ENCODE data around the gene CHAF1A. TPM values are rescaled to one million over a fixed set of nuclear protein-coding genes. Genes with fewer than 3 reads are reported as not detected.

CHAF1A gene
- total and polyA plus RNA-seq, 7 donors, result 3.6 to 19.1 (median 5.4) TPM

DNA sequence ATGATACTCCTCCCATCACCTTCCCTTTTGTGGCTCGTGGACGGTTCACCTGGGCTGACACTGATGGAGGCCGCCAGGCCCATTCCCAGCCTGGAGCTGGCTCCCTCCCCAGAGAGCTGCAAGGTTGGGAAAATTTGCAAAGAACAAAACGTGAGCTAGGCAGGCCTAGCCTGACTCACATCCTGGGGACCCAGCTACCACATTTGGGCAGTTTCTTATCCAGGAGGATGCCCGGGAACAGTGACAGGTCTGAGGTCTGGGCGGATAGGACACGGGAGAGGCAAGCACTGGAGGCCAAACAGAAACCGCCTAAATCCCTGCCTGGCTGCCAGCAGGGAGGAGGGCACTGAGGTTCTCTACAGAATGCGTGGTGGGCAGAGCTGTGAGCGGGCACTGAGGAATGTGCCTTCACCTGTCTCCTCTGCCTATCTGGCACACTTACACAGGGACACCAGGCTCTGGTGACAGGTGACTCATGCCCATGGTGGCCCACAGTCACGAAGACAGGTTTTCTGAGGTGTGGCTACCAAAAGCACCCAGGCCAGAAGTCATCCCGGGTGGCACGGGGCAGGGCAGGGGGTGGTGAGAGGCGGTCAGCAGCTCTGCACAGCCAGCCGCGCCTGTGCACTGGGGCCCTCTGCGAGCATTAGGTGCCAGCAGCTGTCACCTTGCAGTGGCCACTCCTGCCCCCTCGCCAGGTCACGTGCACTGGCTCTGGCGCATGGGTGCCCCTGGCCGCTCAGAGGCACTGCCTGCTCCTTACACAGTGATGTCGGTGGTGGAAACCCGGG lies 25.3 kb upstream of the CHAF1A start:
- Histone ChIP-seq H3K27ac (peak overlapping the region; percentile 77 to 83 (median 82)), H3K4me3 (no peak overlapping the region), H3K4me1 (peaks cover 0 to 73% (median 68%) of the 10 kb centered on the region in 4 donors), H3K36me3 (no peaks in the 10 kb centered on the region), H3K27me3 (no peaks in the 10 kb centered on the region), H3K9me3 (no peaks in the 10 kb centered on the region)
- peak; percentile 61 for DNase-seq
- 88 to 90% methylated on average over 23 of the region's 23 CpGs for WGBS, 2 donors
- intact Hi-C loops (cut with DNase I), result no loop called here
- TF ChIP-seq, protein P1, sequence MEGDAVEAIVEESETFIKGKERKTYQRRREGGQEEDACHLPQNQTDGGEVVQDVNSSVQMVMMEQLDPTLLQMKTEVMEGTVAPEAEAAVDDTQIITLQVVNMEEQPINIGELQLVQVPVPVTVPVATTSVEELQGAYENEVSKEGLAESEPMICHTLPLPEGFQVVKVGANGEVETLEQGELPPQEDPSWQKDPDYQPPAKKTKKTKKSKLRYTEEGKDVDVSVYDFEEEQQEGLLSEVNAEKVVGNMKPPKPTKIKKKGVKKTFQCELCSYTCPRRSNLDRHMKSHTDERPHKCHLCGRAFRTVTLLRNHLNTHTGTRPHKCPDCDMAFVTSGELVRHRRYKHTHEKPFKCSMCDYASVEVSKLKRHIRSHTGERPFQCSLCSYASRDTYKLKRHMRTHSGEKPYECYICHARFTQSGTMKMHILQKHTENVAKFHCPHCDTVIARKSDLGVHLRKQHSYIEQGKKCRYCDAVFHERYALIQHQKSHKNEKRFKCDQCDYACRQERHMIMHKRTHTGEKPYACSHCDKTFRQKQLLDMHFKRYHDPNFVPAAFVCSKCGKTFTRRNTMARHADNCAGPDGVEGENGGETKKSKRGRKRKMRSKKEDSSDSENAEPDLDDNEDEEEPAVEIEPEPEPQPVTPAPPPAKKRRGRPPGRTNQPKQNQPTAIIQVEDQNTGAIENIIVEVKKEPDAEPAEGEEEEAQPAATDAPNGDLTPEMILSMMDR (IDR thresholded peaks at IDR 0.05), result no peak
- TF ChIP-seq POLR2A (IDR thresholded peaks at IDR 0.05), result no peak
- TF ChIP-seq EP300 (IDR thresholded peaks at IDR 0.05), result no peak
- TF ChIP-seq POLR2AphosphoS5 (IDR thresholded peaks at IDR 0.05), result no peak

DNA sequence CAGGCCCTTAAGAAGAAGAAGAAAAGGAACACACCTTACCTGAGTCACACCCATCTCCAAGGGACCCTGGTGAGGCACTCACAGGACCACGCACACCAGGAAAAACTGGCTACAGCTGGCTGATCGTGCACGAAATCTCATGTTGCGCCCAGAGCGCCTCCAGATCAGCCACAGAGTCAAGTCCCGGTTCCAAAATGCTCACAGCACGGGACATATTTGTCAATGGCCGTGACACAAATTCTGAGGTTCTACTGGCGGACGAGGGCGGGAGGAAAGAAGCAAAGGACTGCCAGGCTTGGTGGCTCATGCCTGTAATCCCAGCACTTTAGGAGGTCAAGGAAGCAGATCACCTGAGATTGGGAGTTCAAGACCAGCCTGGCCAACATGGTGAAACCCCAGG lies 23.6 kb upstream of the CHAF1A start:
- Histone ChIP-seq H3K36me3 (peaks cover 0 to 6% (median 0%) of the 10 kb centered on the region in 4 donors), H3K9me3 (no peaks in the 10 kb centered on the region), H3K4me3 (no peak overlapping the region), H3K27ac (peak overlapping the region in 1 of 4 donors; percentile 60), H3K4me1 (peaks cover 0 to 57% (median 53%) of the 10 kb centered on the region in 4 donors), H3K27me3 (no peaks in the 10 kb centered on the region)
- WGBS, 2 donors, result 83 to 91% methylated on average over 11 of the region's 11 CpGs
- no peak for DNase-seq
- intact Hi-C loops (cut with DNase I), result no loop called here
- TF ChIP-seq EP300 (IDR thresholded peaks at IDR 0.05), result no peak
- no peak for TF ChIP-seq POLR2AphosphoS5 (IDR thresholded peaks at IDR 0.05)
- no peak for TF ChIP-seq POLR2A (IDR thresholded peaks at IDR 0.05)
- TF ChIP-seq, protein P1 (IDR thresholded peaks at IDR 0.05), result no peak

GRCh38 chr19:4379383-4380253 lies 22.8 kb upstream of the CHAF1A start:
- peak; percentile 71 for DNase-seq
- Histone ChIP-seq H3K27me3 (no peaks in the 10 kb centered on the region), H3K4me1 (peaks cover 0 to 49% (median 46%) of the 10 kb centered on the region in 4 donors), H3K4me3 (no peak overlapping the region), H3K36me3 (peaks cover 0 to 6% (median 0%) of the 10 kb centered on the region in 4 donors), H3K27ac (peak overlapping the region in 2 of 4 donors; percentile 9 to 60), H3K9me3 (no peaks in the 10 kb centered on the region)
- WGBS, 2 donors, result 35 to 42% methylated on average over 20 of the region's 20 CpGs
- TF ChIP-seq, protein P1 (IDR thresholded peaks at IDR 0.05), result no peak
- peak in 1 of 4 donors; percentile 26 for TF ChIP-seq POLR2AphosphoS5 (IDR thresholded peaks at IDR 0.05)
- TF ChIP-seq POLR2A (IDR thresholded peaks at IDR 0.05), result no peak
- no peak for TF ChIP-seq EP300 (IDR thresholded peaks at IDR 0.05)
- intact Hi-C loops (cut with DNase I), result no loop called here

- H3K27me3 ChIP-seq, result no peaks in the 10 kb centered on the region
- DNase-seq, result peak; percentile 73
- H3K36me3 ChIP-seq, result peaks cover 0 to 6% (median 0%) of the 10 kb centered on the region in 4 donors
- no peak overlapping the region for H3K4me3 ChIP-seq
- peak overlapping the region in 3 of 4 donors; percentile 0 to 60 (median 9) for H3K27ac ChIP-seq
- 32 to 56% methylated on average over 17 of the region's 17 CpGs for WGBS, 2 donors
- intact Hi-C loops (cut with DNase I), result no loop called here
- peaks cover 0 to 43% (median 39%) of the 10 kb centered on the region in 4 donors for H3K4me1 ChIP-seq
- H3K9me3 ChIP-seq, result no peaks in the 10 kb centered on the region
- TF ChIP-seq POLR2AphosphoS5 (IDR thresholded peaks at IDR 0.05), result no peak
Observed at GRCh38 chr19:4380254-4380727, 22.1 kb upstream of the CHAF1A start.
